K562 (cell line): ENCODE measurements around the gene RTP5. TPM values are rescaled to one million over a fixed set of nuclear protein-coding genes. Genes with fewer than 3 reads are reported as not detected.

ENCODE experiments used
- ATF3 ChIP-seq, 2 experiments: fragments of 450-650 bp in 1 of 2; sonication (generic) in 1 of 2; formaldehyde crosslinking in 1 of 2; IDR thresholded peaks in 1 of 2; conservative IDR thresholded peaks in 1 of 2; 2 replicates each; pipeline versions ENCODE4 v1.6.1 to v1.8.1; 2016 to 2023; ENCODE audit warnings: mild to moderate bottlenecking in 2 of 2, moderate library complexity in 2 of 2, inconsistent platforms in 1 of 2, missing genetic modification reagents in 1 of 2
- BRD9 ChIP-seq: fragments of 450-650 bp; IDR thresholded peaks from 2 replicates; pipeline ENCODE4 v1.6.1; 2018; ENCODE audit warnings: low read depth; ENCODE audit not compliant: partially characterized antibody
- CBX3 ChIP-seq, 2 experiments: IDR thresholded peaks; 1 replicate in 1 of 2; 2 replicates in 1 of 2; pipeline ENCODE4 v1.6.1; 2012; ENCODE audit warnings: inconsistent platforms in 2 of 2, low read length in 2 of 2, borderline replicate concordance in 1 of 2, control low read depth in 1 of 2
- CEBPB ChIP-seq: fragments of 450-650 bp; IDR thresholded peaks from 2 replicates; pipeline ENCODE4 v1.6.1; 2016; ENCODE audit warnings: missing genetic modification characterization, missing compliant biosample characterization
- CHD1 ChIP-seq: fragments of 200-600 bp; sonication (generic); IDR thresholded peaks from one replicate; pipeline ENCODE4 v1.6.1; 2012; ENCODE audit warnings: mild to moderate bottlenecking, moderate library complexity, low read length, inconsistent platforms
- CREB3L1 ChIP-seq: fragments of 450-650 bp; IDR thresholded peaks from 2 replicates; pipeline ENCODE4 v1.6.1; 2014; ENCODE audit warnings: low read depth, mild to moderate bottlenecking, moderate library complexity, borderline replicate concordance
- CTBP1 ChIP-seq: fragments of 450-650 bp; IDR thresholded peaks from 2 replicates; pipeline ENCODE4 v1.6.1; 2016; ENCODE audit warnings: borderline replicate concordance
- ETS1 ChIP-seq: conservative IDR thresholded peaks from 2 replicates; pipeline ENCODE4 v1.6.1; 2011; ENCODE audit warnings: low read depth, mild to moderate bottlenecking, low read length; ENCODE audit not compliant: control insufficient read depth
- FOXK2 ChIP-seq, 2 experiments: fragments of 450-650 bp; IDR thresholded peaks in 1 of 2; conservative IDR thresholded peaks in 1 of 2; 2 replicates each; pipeline ENCODE4 v1.6.1; 2016; ENCODE audit warnings: low read depth in 2 of 2, mild to moderate bottlenecking in 1 of 2
- JUN ChIP-seq, 2 experiments: sonication (generic) in 1 of 2; formaldehyde crosslinking in 1 of 2; IDR thresholded peaks; 2 replicates each; pipeline versions ENCODE4 v1.6.1 to v1.8.0; 2012 to 2022; ENCODE audit warnings: borderline replicate concordance in 2 of 2, mild to moderate bottlenecking in 2 of 2, improper control_type of control experiment in 1 of 2, low read depth in 1 of 2, low read length in 1 of 2, missing genetic modification reagents in 1 of 2
- MEF2A ChIP-seq: IDR thresholded peaks from 2 replicates; pipeline ENCODE4 v1.6.1; 2011; ENCODE audit warnings: low read depth, mild to moderate bottlenecking, low read length, moderate library complexity; ENCODE audit not compliant: control insufficient read depth
- NR2C1 ChIP-seq, 2 experiments: fragments of 450-650 bp; IDR thresholded peaks; 2 replicates each; pipeline ENCODE4 v1.6.1; 2017; ENCODE audit warnings: mild to moderate bottlenecking in 2 of 2, antibody characterized with exemption in 1 of 2, inconsistent platforms in 1 of 2, missing compliant biosample characterization in 1 of 2, missing genetic modification characterization in 1 of 2
- PATZ1 ChIP-seq: fragments of 250-450 bp; sonication (Bioruptor Pico); IDR thresholded peaks from 2 replicates; pipeline ENCODE4 v1.5.0; 2020; ENCODE audit warnings: mild to moderate bottlenecking, borderline replicate concordance
- RNF2 ChIP-seq: sonication (generic); IDR thresholded peaks from 2 replicates; pipeline ENCODE4 v1.6.1; 2016
- SRSF7 ChIP-seq: fragments of 200-400 bp; formaldehyde crosslinking; optimal IDR thresholded peaks from 2 replicates; pipeline ENCODE3; 2017; ENCODE audit warnings: mild to moderate bottlenecking, low read depth, low read length
- ZNF551 ChIP-seq: fragments of 250-450 bp; sonication (Bioruptor Pico); IDR thresholded peaks from 2 replicates; pipeline ENCODE4 v1.5.0; 2021; ENCODE audit warnings: mild to moderate bottlenecking, moderate library complexity
- polyA plus RNA-seq, 8 experiments: library from polyadenylated mRNA; depleted of rRNA in 4 of 8; stranded (reverse) in 5 of 8; unstranded in 3 of 8; fragments of >200 nt; fragmentation: Nextera tagmentation in 2 of 8; fragmentation: Illumina TruSeq in 1 of 8; extraction: Ambion mirVana in 2 of 8; extraction: Trizol in 1 of 8; gene quantifications; 2 replicates each; pipeline versions ENCODE4 v1.2.1 to v1.2.3, GENCODE V29; 2011 to 2014; ENCODE audit warnings: inconsistent platforms in 1 of 8, missing spikeins in 1 of 8
- total RNA-seq, 7 experiments: library from RNA; depleted of rRNA in 6 of 7; stranded (reverse); fragments of >200 nt in 6 of 7; fragmentation: Illumina TruSeq in 2 of 7; extraction: Trizol in 2 of 7; gene quantifications; 2 replicates each; pipeline versions ENCODE4 v1.2.1 to v1.2.3, GENCODE V29; 2011 to 2021; ENCODE audit warnings: low replicate concordance in 1 of 7
- TF ChIP-seq, protein P1 (sequence below): sonication (generic); formaldehyde crosslinking; IDR thresholded peaks from 2 replicates; pipeline ENCODE4 v1.4.0; 2020; ENCODE audit warnings: mild to moderate bottlenecking, missing genetic modification reagents

Gene RTP5
- total and polyA plus RNA-seq, 9 of the 15 experiments (the other 6 are each of a cell fraction or from before 2014, with no cell fraction given), result not detected

- TF ChIP-seq SRSF7 (no peak), RNF2 (no peak), ETS1 (0 out of 2 replicates have a peak, but pooled peaks have one; percentile 48), PATZ1 (no peak), ATF3 (IDR thresholded peaks at IDR 0.05) (no peak), ATF3 (CRISPR knock-in tag; conservative IDR thresholded peaks at IDR 0.05) (peak; percentile 72; the same call in 1 of the 2 replicates), MEF2A (no peak), FOXK2 (conservative IDR thresholded peaks at IDR 0.05 in 1 of 2, IDR thresholded peaks at IDR 0.05 in 1 of 2; ENCODE audit: low read depth in 2 of 2) (no peak), ZNF551 (CRISPR knock-in tag) (no peak), BRD9 (no peak), CHD1 (peak; percentile 25), NR2C1 (IDR thresholded peaks at IDR 0.05) (no peak), NR2C1 (tag; IDR thresholded peaks at IDR 0.05) (no peak), CREB3L1 (peak; percentile 23; the same call in 1 of the 2 replicates), CTBP1 (peak; percentile 71; the same call in 1 of the 2 replicates), CEBPB (tag) (no peak), CBX3 (IDR thresholded peaks at IDR 0.05; ENCODE audit: borderline replicate concordance in 1 of 2, low read length in 2 of 2) (peak in 1 of 2 experiments; percentile 28; a peak in 1 of 3 replicates), JUN (IDR thresholded peaks at IDR 0.05; ENCODE audit: borderline replicate concordance, low read depth, low read length) (peak; percentile 42; the same call in 1 of the 2 replicates), JUN (CRISPR knock-in tag; IDR thresholded peaks at IDR 0.05; ENCODE audit: borderline replicate concordance) (no peak)
- TF ChIP-seq, protein P1, sequence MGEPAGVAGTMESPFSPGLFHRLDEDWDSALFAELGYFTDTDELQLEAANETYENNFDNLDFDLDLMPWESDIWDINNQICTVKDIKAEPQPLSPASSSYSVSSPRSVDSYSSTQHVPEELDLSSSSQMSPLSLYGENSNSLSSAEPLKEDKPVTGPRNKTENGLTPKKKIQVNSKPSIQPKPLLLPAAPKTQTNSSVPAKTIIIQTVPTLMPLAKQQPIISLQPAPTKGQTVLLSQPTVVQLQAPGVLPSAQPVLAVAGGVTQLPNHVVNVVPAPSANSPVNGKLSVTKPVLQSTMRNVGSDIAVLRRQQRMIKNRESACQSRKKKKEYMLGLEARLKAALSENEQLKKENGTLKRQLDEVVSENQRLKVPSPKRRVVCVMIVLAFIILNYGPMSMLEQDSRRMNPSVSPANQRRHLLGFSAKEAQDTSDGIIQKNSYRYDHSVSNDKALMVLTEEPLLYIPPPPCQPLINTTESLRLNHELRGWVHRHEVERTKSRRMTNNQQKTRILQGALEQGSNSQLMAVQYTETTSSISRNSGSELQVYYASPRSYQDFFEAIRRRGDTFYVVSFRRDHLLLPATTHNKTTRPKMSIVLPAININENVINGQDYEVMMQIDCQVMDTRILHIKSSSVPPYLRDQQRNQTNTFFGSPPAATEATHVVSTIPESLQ, result no peak
Measured at GRCh38 chr2:241844066-241844728, 25.3 kb upstream of the RTP5 start (continued).
